ENCODE results near the gene P2RX3.
A peak's percentile ranks its signal among the peaks of the same experiment; 100 is the strongest.

The P2RX3 gene

GRCh38 chr11:57342702-57343101, 4.5 kb downstream of the P2RX3 start:
- TF ChIP-seq CTCF (IDR thresholded peaks at IDR 0.05; ENCODE audit: insufficient read depth, low read length, poor library complexity, severe bottlenecking): no peak
- Histone ChIP-seq H3K27me3 (replicated peaks; ENCODE audit: control insufficient read depth, insufficient read depth, low read length) (no peaks in the 10 kb centered on the region), H3K36me3 (ENCODE audit: control insufficient read depth, insufficient read depth, low read length) (no peaks in the 10 kb centered on the region), H3K4me3 (replicated peaks; ENCODE audit: low read depth, low read length) (no peak overlapping the region)
- DNase-seq (ENCODE audit: extremely low read depth, insufficient read length): no peak

GRCh38 chr11:57343825-57344224, 5.7 kb downstream of the P2RX3 start:
- Histone ChIP-seq H3K4me3 (replicated peaks; ENCODE audit: low read depth, low read length) (no peak overlapping the region), H3K27me3 (replicated peaks; ENCODE audit: control insufficient read depth, insufficient read depth, low read length) (no peaks in the 10 kb centered on the region), H3K36me3 (ENCODE audit: control insufficient read depth, insufficient read depth, low read length) (no peaks in the 10 kb centered on the region)
- no peak for DNase-seq (ENCODE audit: extremely low read depth, insufficient read length)
- TF ChIP-seq CTCF (IDR thresholded peaks at IDR 0.05; ENCODE audit: insufficient read depth, low read length, poor library complexity, severe bottlenecking): no peak

- Histone ChIP-seq H3K4me3 (replicated peaks; ENCODE audit: low read depth, low read length) (no peak overlapping the region), H3K36me3 (ENCODE audit: control insufficient read depth, insufficient read depth, low read length) (no peaks in the 10 kb centered on the region), H3K27me3 (replicated peaks; ENCODE audit: control insufficient read depth, insufficient read depth, low read length) (no peaks in the 10 kb centered on the region)
- DNase-seq (ENCODE audit: extremely low read depth, insufficient read length): no peak
- TF ChIP-seq CTCF (IDR thresholded peaks at IDR 0.05; ENCODE audit: insufficient read depth, low read length, poor library complexity, severe bottlenecking): peak; percentile 1
These were observed 6.7 kb downstream of the P2RX3 start for GRCh38 chr11:57344826-57345225.

GRCh38 chr11:57345555-57346211, 7.5 kb downstream of the P2RX3 start:
- Histone ChIP-seq H3K36me3 (ENCODE audit: control insufficient read depth, insufficient read depth, low read length) (no peaks in the 10 kb centered on the region), H3K4me3 (replicated peaks; ENCODE audit: low read depth, low read length) (no peak overlapping the region), H3K27me3 (replicated peaks; ENCODE audit: control insufficient read depth, insufficient read depth, low read length) (no peaks in the 10 kb centered on the region)
- peak; percentile 68 for TF ChIP-seq CTCF (IDR thresholded peaks at IDR 0.05; ENCODE audit: insufficient read depth, low read length, poor library complexity, severe bottlenecking)
- DNase-seq (ENCODE audit: extremely low read depth, insufficient read length): no peak

GRCh38 chr11:57347336-57347735, 9.2 kb downstream of the P2RX3 start:
- no peak for TF ChIP-seq CTCF (IDR thresholded peaks at IDR 0.05; ENCODE audit: insufficient read depth, low read length, poor library complexity, severe bottlenecking)
- H3K4me3 ChIP-seq (replicated peaks; ENCODE audit: low read depth, low read length): no peak overlapping the region
- DNase-seq (ENCODE audit: extremely low read depth, insufficient read length): no peak
- H3K27me3 ChIP-seq (replicated peaks; ENCODE audit: control insufficient read depth, insufficient read depth, low read length): no peaks in the 10 kb centered on the region
- H3K36me3 ChIP-seq (ENCODE audit: control insufficient read depth, insufficient read depth, low read length): no peaks in the 10 kb centered on the region

GRCh38 chr11:57348052-57348451, 9.9 kb downstream of the P2RX3 start:
- no peaks in the 10 kb centered on the region for H3K36me3 ChIP-seq (ENCODE audit: control insufficient read depth, insufficient read depth, low read length)
- TF ChIP-seq CTCF (IDR thresholded peaks at IDR 0.05; ENCODE audit: insufficient read depth, low read length, poor library complexity, severe bottlenecking): no peak
- no peaks in the 10 kb centered on the region for H3K27me3 ChIP-seq (replicated peaks; ENCODE audit: control insufficient read depth, insufficient read depth, low read length)
- no peak for DNase-seq (ENCODE audit: extremely low read depth, insufficient read length)
- no peak overlapping the region for H3K4me3 ChIP-seq (replicated peaks; ENCODE audit: low read depth, low read length)

Measured in GM06990 (cell line).